GM12878 (cell line): ENCODE results near the gene ACOT7. TPM values are rescaled to one million over a fixed set of nuclear protein-coding genes. Genes with fewer than 3 reads are reported as not detected.
A peak's percentile ranks its signal among the peaks of the same experiment; 100 is the strongest.

Source experiments
- ATAC-seq: fragments of 200-7000 bp; cut with Tn5 transposase; 3 replicates; pipeline ENCODE4 v1.9.1; 2020; ENCODE audit warnings: mild to moderate bottlenecking, moderate library complexity
- BruUV-seq: library from RNA; stranded (reverse); fragments of 400-500 nt; replicated peaks from 2 replicates; lab custom pipeline; 2021; lab: Mats Ljungman, UMichigan
- CTCF ChIA-PET: fragments of 300-600 bp; sonication (Branson Sonifier 250); formaldehyde crosslinking; extraction: SDS; loops from one replicate; lab custom pipeline; 2021; ENCODE audit warnings: inconsistent platforms; lab: Yijun Ruan, JAX
- POLR2A ChIA-PET: fragments of 350-600 bp; formaldehyde crosslinking; extraction: SDS; loops from one replicate; lab custom pipeline; 2021; ENCODE audit warnings: inconsistent platforms; lab: Charles Lee
- RAD21 ChIA-PET: fragments of 300-600 bp; sonication (Branson Sonifier 250); formaldehyde crosslinking; loops from one replicate; lab custom pipeline; 2023; ENCODE audit warnings: antibody characterized with exemption; ENCODE audit not compliant: unreplicated experiment; lab: Charles Lee
- SMC1A ChIA-PET: fragments of 300-600 bp; sonication (Branson Sonifier 250); formaldehyde crosslinking; loops from one replicate; lab custom pipeline; 2023; ENCODE audit not compliant: unreplicated experiment, uncharacterized antibody; lab: Charles Lee
- DNase-seq: peaks from one replicate; pipeline ENCODE4 v3.0.0-alpha.2; 2011; ENCODE audit warnings: low read depth, low spot score
- FAIRE-seq: peaks from 3 replicates; lab custom pipeline; 2011; peaks lifted over from hg19 to GRCh38; lab: Jason Lieb, UNC
- H2AFZ ChIP-seq: 2 replicates; pipeline ENCODE4 v1.6.0; 2011; ENCODE audit warnings: low read depth, low read length, control low read depth; ENCODE audit not compliant: control insufficient read depth
- H3K27ac ChIP-seq: 2 replicates; pipeline ENCODE4 v1.5.1; 2011; ENCODE audit warnings: control low read depth; ENCODE audit not compliant: control insufficient read depth, insufficient read depth
- H3K27me3 ChIP-seq, 2 experiments: replicated peaks in 1 of 2; 2 replicates each; pipeline versions ENCODE4 v1.6.0 to v1.6.1; 2011; ENCODE audit warnings: low read length in 1 of 2; ENCODE audit not compliant: control insufficient read depth in 2 of 2, insufficient read depth in 2 of 2
- H3K36me3 ChIP-seq, 2 experiments: 2 replicates each; pipeline ENCODE4 v1.5.1; 2011; ENCODE audit warnings: low read length in 1 of 2; ENCODE audit not compliant: control insufficient read depth in 2 of 2, insufficient read depth in 2 of 2
- H3K4me1 ChIP-seq: 2 replicates; pipeline ENCODE4 v1.6.1; 2011; ENCODE audit warnings: mild to moderate bottlenecking, low read length, moderate library complexity, mixed read lengths; ENCODE audit not compliant: control insufficient read depth, insufficient read depth
- H3K4me2 ChIP-seq: 2 replicates; pipeline ENCODE4 v1.6.0; 2011; ENCODE audit warnings: control low read depth; ENCODE audit not compliant: control insufficient read depth, insufficient read depth
- H3K4me3 ChIP-seq: fragments of 200-600 bp; sonication (generic); 2 replicates; pipeline ENCODE4 v1.5.1; 2016
- H3K79me2 ChIP-seq: 2 replicates; pipeline ENCODE4 v1.6.0; 2011; ENCODE audit warnings: low read length; ENCODE audit not compliant: control insufficient read depth, insufficient read depth
- H3K9ac ChIP-seq: 2 replicates; pipeline ENCODE4 v1.8.0; 2011; ENCODE audit warnings: low read length, control low read depth, mixed read lengths; ENCODE audit not compliant: control insufficient read depth, insufficient read depth
- H3K9me3 ChIP-seq: replicated peaks from 3 replicates; pipeline ENCODE4 v1.5.1; 2011; ENCODE audit warnings: mild to moderate bottlenecking, low read length; ENCODE audit not compliant: control insufficient read depth, insufficient read depth
- H4K20me1 ChIP-seq: 2 replicates; pipeline ENCODE4 v1.6.0; 2011; ENCODE audit not compliant: control insufficient read depth, insufficient read depth
- CTCF ChIP-seq, 3 experiments: IDR thresholded peaks in 2 of 3; conservative IDR thresholded peaks in 1 of 3; 2 replicates each; pipeline ENCODE4 v1.5.1; 2011; ENCODE audit warnings: low read depth in 3 of 3, low read length in 3 of 3, mild to moderate bottlenecking in 3 of 3, control low read depth in 2 of 3, moderate library complexity in 2 of 3, inconsistent platforms in 1 of 3, mixed read lengths in 1 of 3; ENCODE audit not compliant: control insufficient read depth in 2 of 3, insufficient read depth in 1 of 3; ENCODE audit errors: extremely low read depth in 1 of 3
- RAD21 ChIP-seq: IDR thresholded peaks from 2 replicates; pipeline ENCODE4 v1.6.1; 2011; ENCODE audit warnings: mild to moderate bottlenecking, low read depth, low read length, moderate library complexity; ENCODE audit not compliant: insufficient read depth
- WGBS: methylation state at CpG from one replicate; pipeline ENCODE4 v1.1.6; 2016; ENCODE audit warnings: low lambda C conversion rate; ENCODE audit not compliant: insufficient replicate concordance, insufficient coverage; ENCODE audit errors: missing lambda C conversion rate; 5-methylcytosine and 5-hydroxymethylcytosine counted together
- in situ Hi-C: fragments of 300-500 bp; cut with MboI; formaldehyde crosslinking; loops from 9 replicates; pipeline ENCODE4 v1.14.3; 2018; ENCODE audit warnings: mixed read lengths
- intact Hi-C: fragments of 100-400 bp; cut with micrococcal nuclease; formaldehyde crosslinking; loops from one replicate; pipeline ENCODE4 v1.14.2; 2022; ENCODE audit not compliant: unreplicated experiment
- polyA plus RNA-seq, 11 experiments: library from polyadenylated mRNA; depleted of rRNA in 4 of 11; unstranded in 6 of 11; stranded (reverse) in 5 of 11; fragments of >200 nt; fragmentation: Nextera tagmentation in 4 of 11; fragmentation: Illumina TruSeq in 1 of 11; extraction: Ambion mirVana in 4 of 11; extraction: Trizol in 1 of 11; gene quantifications; 1 replicate in 1 of 11; 2 replicates in 10 of 11; pipeline versions ENCODE4 v1.2.1 to v1.2.3, GENCODE V29; 2011 to 2016; ENCODE audit warnings: inconsistent platforms in 2 of 11, missing spikeins in 2 of 11, low read depth in 1 of 11
- total RNA-seq, 4 experiments: library from RNA; depleted of rRNA in 3 of 4; stranded (reverse); fragments of >200 nt in 3 of 4; fragmentation: Illumina TruSeq in 1 of 4; extraction: Trizol in 1 of 4; gene quantifications; 2 replicates each; pipeline versions ENCODE4 v1.2.1 to v1.2.3, GENCODE V29; 2013 to 2021

Gene ACOT7
- total and polyA plus RNA-seq, 10 of the 15 experiments (the other 5 are each of a cell fraction or from before 2014, with no cell fraction given), result 8.9 to 206 (median 61.2) TPM

GRCh38 chr1:6378096-6378746 is 15.3 kb downstream of the ACOT7 start:
- BruUV-seq, result no TSS peak
- CTCF ChIA-PET, result interaction anchor here (0.6 to 1.6 kb wide), 3 partner anchors 28 to 132 kb away, joined by 3 read pairs; no protein-coding TSS in a partner anchor
- H3K4me2 ChIP-seq, result no peak overlapping the region
- no peaks in the 10 kb centered on the region for H4K20me1 ChIP-seq
- no peak for DNase-seq
- no peaks in the 10 kb centered on the region for H3K4me1 ChIP-seq
- no peak overlapping the region for H2AFZ ChIP-seq
- intact Hi-C loops (no loop called here), in situ Hi-C loops (no loop called here)
- ATAC-seq, result no peak; the same call in 2 of the 3 replicates
- FAIRE-seq, result no peak
- no peak overlapping the region for H3K4me3 ChIP-seq
- POLR2A ChIA-PET, result no interaction called here
- H3K79me2 ChIP-seq, result peaks cover 6% of the 10 kb centered on the region
- no peaks in the 10 kb centered on the region for H3K36me3 ChIP-seq
- no peaks in the 10 kb centered on the region for H3K9me3 ChIP-seq
- SMC1A ChIA-PET, result interaction anchor here (1.1 kb wide), 1 partner anchor 14 kb away, joined by 4 read pairs; no protein-coding TSS in a partner anchor
- TF ChIP-seq CTCF (IDR thresholded peaks at IDR 0.05 in 2 of 3, conservative IDR thresholded peaks at IDR 0.05 in 1 of 3; ENCODE audit: control insufficient read depth in 2 of 3, extremely low read depth in 1 of 3, insufficient read depth in 1 of 3, low read depth in 3 of 3, low read length in 3 of 3), result 0 out of 6 replicates have a peak, but pooled peaks of 1 of the 3 experiments have one; percentile 15
- no peak for TF ChIP-seq RAD21
- no peaks in the 10 kb centered on the region for H3K27me3 ChIP-seq
- H3K27ac ChIP-seq, result no peak overlapping the region
- RAD21 ChIA-PET, result interaction anchor here (0.6 kb wide), 1 partner anchor 29 kb away, joined by 3 read pairs; no protein-coding TSS in a partner anchor
- no peak overlapping the region for H3K9ac ChIP-seq
- 85% methylated on average over 10 of the region's 12 CpGs for WGBS
